Measurements from ENCODE around the gene PCSK2. TPM values are rescaled to one million over a fixed set of nuclear protein-coding genes. Genes with fewer than 3 reads are reported as not detected.

The PCSK2 gene
- total and polyA plus RNA-seq, 2 of the 8 experiments (the other 6 are each of a cell fraction or from before 2014, with no cell fraction given), result 1.9 to 4.2 TPM

- no peak for TF ChIP-seq SP1 (IDR thresholded peaks at IDR 0.05; ENCODE audit: low read depth, low read length)
- TF ChIP-seq RXRA (IDR thresholded peaks at IDR 0.05; ENCODE audit: insufficient read depth, low read depth, low read length), result no peak
- TF ChIP-seq TBP (IDR thresholded peaks at IDR 0.05; ENCODE audit: low read depth, low read length), result no peak
- TF ChIP-seq TEAD4 (IDR thresholded peaks at IDR 0.05; ENCODE audit: low read depth, low read length), result no peak
- no peak for TF ChIP-seq BRCA1 (IDR thresholded peaks at IDR 0.05; ENCODE audit: low read depth, low read length)
- TF ChIP-seq KDM4A (IDR thresholded peaks at IDR 0.05; ENCODE audit: low read depth, low read length, severe bottlenecking), result no peak
Measured at GRCh38 chr20:17511401-17511800, 284.6 kb downstream of the PCSK2 start (continued).

Data from H1 (cell line).